GM18861 (cell line): ENCODE results near the gene SCLT1.
"Not testable (repeated sequence)": the region's sequence is repeated elsewhere in the genome, so short reads cannot be mapped to it uniquely, and the experiment has no call there.

Experiments
- ATAC-seq: cut with Tn5 transposase; IDR thresholded peaks from one replicate; pipeline ENCODE4 v1.9.1; 2021; ENCODE audit not compliant: unreplicated experiment

Gene SCLT1

DNA sequence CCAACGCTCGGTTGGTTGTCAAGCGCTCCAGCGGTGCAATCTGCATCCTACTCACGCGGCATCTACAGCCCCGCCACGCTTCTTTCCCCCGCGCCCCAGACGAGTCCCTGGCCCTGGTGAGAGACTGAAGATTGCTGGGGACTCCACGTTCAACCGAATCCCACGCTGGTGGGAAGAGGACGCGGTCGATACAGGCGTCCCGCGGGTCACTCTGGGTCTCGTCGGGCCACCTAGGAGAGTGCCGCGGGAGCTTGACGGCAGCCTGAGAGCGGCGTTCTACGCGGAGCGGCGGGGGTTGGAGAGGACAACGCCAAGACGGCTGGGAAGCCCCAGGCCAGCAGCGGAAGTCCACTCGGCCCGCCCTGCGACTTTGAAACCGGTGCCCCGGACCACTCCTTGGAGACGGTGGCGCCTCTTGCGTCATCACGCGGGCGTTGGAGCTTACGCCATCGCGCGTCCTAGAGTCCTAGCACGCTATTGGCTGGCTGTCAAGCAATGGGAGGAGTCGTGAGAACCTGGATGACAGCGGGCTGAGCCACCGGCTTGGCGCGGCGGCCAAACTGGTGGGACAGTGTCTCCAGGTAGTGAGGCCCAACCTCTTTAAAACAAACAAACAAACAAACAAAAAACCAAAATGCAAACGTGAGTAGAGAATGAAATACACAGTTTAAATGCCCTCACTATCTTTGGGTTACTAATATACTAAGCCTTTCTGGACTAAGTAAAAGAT is at the start of gene SCLT1:
Gene SCLT1, minus strand, starts transcription at position 349 of the 730 bp plus-strand sequence. CDS start 436 bp downstream, outside the sequence.
- peak; percentile 93 for ATAC-seq

DNA sequence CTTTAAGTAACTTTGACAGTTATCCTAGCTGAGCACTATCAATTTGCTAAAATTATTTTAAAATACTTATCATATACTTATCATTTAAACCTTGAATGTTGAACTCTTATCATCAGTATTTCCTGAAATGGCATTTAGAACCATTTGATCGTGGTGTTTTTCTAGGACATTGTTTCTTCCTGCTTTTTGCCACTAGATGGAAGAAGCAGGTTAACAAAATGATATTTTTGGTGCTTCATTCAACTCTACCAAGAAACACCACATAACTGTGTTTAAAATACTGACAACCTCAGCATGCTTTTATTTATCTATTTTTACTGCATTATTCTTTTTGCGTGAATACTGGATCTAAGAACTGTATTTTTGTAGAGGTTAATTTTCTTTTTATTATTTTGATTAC is 47.2 kb upstream of the SCLT1 start:
- no peak for ATAC-seq

DNA sequence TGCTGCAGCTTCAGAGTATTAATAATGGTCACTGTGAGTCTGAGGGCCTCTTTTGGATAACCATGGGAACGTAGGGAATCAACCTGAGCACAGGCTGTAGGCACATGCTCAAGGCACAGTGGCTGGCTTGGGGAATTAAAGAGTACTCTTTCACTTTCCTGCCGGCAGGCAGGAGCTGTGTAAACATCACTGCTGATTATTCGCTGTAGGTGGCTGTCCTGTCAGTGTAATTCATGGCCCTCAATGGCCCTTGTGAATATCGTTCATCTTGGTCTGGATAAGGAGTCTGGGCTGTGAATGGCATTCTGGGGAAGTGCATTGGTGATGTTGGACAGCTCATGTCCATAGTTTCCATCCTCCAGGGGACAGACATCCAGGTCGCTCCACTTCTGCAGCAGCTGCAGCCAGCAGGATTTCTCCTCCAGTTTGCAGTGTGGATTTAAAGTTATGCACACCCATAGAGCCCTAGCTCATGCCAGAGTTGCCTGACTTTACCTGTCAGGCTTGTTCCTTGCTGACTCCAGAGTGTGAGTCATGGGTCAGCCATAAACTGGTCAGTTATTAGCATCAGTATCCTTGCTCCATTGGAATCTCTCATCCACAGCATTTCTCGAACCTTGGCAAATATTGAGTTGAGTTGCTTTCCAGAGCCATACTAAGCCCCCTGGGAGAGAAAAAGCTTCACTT is 45.6 kb upstream of the SCLT1 start:
- ATAC-seq, result no peak

DNA sequence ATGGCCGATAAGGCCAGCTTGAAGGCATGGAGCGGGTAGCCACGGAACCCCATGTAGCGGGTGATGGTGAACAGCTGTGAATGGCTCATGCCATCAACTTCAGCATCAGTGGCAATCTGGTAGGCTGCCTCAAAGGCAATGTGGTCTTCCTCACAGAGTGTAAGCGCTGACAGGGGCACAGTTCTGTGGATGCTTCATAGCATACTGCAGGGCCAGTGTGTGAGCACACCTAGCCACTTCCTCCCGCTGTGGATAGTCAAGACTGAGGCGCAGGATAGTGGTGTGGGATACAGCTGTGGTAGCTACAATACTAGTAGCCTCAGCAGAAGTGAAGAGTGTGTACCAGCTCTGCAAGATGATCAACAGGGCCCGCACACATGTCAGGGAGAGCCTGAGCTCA is 43.1 kb upstream of the SCLT1 start:
- ATAC-seq, result no peak

DNA sequence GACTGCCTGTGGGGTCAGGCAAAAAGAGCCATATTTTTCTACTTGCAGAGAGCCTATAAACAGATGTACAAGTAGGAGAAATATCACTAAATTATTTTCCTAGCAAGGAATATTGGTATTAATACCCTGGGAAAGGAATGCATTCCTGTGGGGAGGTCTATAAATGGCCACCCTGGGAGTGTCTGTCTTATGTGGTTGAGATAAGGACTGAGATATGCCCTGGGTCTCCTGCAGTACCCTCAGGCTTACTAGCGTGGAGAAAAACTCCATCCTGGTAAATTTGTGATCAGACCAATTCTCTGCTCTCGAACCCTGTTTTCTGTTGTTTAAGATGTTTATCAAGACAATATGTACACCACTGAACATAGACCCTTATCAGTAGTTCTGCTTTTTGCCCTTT is 38.0 kb upstream of the SCLT1 start:
- ATAC-seq, result no peak

DNA sequence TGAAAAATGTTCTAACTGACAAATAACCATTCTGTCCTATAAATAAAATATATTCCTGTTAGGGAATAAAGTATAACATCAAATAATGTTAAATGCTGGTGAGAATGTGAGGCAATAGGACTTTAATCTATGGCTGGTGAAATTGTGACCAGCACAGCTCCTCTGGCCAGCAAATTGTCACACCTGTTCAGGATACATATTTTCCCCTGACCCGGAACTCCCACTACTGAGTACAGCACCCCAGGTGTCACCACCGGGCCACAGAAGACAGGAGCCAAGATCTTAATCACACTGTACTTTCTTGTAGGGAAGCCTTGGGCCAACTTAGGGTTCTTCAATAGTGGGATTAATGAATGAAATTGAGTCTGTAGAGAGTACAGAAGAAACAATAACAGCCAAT is 35.8 kb upstream of the SCLT1 start:
- ATAC-seq, result no peak

DNA sequence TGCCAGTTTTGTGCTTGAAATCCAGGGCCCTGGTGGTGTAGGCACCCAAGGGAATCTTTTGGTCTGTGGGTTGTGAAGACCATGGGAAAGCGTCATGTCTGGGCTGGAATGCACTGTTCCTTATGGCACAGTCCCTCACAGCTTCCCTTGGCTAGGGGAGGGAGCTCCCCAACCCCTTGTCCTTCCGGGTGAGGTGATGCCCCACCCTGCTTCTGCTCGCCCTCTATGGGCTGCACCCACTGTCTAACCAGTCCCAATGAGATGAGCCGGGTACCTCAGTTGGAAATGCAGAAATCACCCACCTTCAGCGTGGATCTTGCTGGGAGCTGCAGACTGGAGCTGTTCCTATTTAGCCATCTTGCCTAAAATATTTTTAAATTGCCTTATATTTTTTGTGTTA is 33.3 kb upstream of the SCLT1 start:
- not testable (repeated sequence) for ATAC-seq

DNA sequence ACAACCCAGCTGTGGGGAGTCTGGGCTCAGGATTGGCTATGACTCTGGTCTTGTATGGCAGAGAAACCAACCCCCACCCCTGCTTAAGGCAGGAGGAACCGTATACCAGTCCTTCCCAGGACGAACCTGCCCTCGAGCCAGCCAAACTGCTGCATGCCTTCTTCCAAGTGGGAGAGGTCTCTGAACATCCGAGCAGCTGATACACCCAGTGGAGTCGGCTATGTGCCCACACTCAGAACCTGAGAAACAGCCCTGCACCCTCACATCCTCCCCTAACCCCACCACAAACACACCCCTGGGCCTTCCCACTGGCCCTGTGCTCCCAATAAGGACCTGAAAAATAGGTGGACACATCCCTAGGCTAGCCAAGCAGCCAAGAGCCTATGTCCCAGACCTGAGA is 24.4 kb upstream of the SCLT1 start:
- ATAC-seq, result no peak

DNA sequence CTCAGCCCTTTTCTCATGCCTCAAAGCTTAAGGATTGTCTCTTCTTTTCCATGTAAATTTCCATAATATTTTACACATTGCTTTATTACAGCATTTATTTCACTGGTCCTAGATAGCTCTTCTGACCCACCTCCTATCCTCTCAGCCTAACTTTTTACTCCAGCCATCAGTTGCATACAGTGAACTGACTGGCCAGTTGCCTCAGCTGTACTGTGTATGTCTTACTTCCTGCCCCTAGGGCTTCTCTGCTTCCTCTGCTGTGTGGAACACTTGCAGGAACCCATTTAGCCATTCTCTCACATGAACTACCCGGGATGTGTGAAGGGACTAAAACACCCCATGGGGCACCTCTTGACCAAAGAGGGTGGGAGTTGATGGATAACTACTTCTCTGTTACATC is 20.6 kb upstream of the SCLT1 start:
- no peak for ATAC-seq

DNA sequence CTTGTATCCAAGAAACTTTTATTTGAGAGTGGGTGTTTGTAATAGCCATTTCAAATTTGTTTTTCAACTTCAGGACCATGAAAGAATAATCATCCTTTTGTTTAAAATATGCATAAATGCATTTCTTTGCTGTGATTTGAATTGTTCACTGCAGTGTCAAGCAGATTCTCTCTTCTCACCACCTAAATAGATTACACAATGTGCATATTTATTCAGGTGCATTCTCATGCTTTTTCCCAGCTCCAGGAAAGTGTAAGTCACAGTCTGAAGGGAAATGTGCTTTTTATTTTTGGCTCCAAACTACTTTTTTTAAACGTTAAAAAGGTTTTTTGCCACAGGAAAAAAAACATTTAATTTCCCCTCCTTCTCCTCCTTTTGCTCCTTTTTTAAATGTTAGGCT is 20.1 kb upstream of the SCLT1 start:
- no peak for ATAC-seq

DNA sequence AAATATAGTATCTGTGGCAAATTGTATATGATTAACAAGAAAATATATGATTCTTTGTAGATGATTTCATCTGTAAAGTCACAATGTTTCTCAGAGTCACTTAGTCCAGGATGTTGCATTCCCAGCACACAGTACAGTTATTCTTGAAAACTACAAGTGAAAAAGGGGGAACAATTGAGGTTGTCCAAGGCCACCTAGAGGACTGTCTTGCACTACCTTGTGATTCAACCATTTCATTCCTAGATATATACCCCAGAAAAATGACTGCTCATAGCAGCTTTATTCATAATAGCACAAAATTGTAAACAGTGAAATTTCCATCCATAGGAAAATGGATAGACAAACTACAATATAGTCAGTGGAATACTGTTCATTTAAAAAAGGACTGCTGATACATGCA is 18.6 kb upstream of the SCLT1 start:
- ATAC-seq, result no peak

DNA sequence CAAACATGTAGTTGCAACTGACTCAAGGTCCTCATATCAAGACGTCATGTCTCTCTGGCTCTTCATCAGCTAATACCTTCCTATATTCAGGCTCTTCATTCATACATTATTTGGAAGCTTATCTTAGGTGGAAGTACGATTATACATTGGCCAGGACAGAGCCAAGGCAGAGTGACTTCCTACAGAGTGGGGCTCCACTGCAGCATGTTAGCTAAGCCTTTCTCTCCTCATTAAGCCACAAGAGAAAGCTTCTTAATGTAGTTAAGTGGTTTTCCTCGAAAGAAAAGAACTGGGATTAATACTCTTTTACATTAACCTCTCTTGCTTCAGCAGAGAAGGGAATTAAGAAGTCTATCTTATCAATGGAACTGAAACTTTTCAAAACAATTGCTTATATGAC is 17.6 kb upstream of the SCLT1 start:
- no peak for ATAC-seq

DNA sequence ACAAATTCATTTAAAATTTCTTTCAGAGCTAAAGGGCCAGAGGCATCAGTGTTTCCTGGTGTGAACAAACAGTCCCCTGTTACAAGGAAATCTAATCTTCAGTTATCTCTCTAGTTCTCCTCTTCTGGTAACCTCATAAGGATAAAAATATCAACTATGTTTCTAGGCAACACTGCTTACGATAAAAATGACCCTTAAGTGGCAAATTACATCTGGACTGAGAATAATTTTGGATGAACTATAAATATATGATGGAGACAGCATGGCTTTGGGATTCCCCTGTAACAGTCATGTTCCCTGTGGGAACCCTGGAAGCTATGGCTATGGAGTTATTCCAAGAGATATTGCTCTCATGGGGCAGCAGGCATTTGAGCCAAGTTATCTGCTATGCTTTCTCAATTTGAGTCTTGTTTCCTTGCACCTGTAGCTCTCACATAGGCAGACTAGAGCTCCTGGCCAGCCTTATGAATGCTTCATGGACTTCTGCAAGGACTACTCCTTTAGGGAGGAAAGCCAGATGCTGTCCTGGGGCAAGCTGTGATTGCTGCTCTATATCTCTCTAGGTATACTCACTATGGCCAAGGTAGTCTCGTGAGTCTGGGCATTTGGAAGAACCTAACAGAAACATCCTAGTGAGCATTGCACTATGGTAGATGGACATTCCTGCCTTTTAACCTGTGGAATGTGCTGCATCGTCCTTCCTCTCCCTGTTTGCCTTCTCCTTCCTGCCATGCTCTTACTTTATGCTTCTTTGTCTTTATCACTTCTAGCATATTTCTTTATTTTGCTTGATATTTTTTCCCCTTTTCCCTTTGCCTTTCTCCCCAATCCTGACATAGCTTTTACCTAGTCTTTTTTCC is 16.9 kb upstream of the SCLT1 start:
- no peak for ATAC-seq

DNA sequence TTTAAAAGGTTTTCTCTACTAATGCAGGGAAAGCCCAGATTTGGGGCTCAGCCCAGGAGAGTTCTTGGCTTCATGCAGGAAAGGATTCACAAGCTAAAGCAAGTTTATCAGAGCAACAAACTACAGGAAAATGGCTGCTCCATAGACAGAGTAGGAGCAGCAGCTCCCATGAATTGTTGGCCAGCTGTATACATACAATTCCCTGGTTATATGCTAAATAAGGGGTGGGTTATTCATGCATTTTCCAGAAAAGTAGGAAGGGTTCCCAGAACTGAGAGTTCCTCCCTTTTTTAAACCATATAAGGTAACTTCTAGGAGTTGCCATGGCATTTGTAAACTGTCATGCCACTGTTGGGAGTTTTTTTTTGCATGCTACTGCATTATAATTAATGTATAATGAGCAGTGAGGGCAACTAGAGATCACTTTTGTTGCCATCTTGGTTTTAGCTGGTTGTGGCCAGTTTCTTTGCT is 5.2 kb upstream of the SCLT1 start:
- ATAC-seq, result no peak

DNA sequence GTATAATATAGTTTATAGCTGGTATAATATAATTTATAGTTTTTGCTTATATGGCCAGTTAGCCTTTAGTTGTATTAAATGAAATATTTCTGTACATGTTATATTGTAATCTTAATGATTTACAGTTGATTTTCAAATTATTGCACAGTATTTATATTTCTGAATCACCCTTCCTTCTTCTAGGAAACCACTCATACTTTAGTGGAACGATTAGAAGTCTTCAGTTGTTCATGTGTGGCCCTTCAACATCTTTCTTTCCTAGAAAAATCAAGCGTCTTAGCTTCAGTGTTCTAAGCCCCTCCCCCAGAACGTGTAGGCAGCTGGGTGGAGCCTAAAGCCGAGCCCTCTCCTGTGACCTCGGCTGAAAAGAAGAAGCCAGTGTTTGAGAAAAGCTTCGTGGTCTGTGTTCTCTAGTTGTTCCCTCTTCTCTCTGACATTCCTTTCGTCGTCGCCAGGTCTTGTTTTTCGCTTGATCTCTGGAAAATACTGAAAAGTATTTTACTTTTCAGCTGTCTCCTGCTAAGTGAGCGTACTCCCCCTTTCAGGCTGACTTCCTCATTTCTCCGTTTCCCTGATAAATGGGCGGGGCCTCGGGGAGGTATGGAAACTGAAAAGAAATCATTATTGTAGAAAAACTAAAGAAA is 2.6 kb upstream of the SCLT1 start, which contains the start of gene C4orf33:
Gene C4orf33, plus strand, starts transcription at position 342 of the 644 bp plus-strand sequence. CDS start 6,459 bp downstream, outside the sequence.
- peak; percentile 38 for ATAC-seq

DNA sequence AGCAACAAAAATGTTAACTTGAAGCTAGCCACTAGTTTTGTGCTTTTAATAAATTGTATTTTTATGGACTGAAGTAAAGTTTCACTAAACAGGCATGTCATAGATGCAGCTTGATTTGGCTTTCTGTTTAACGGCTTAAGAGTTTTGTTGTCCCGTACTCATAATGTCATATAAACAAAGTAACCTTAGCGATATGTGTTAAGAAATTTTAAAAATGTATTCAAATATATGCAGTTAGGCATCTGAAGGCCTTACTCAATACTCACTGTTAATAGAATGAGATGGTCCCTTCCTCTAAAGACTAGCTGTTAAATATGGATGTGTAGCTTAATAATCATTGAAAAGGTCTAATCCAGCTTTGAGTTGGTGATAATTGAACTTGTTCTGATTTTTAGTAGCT is 1.0 kb upstream of the SCLT1 start:
- no peak for ATAC-seq

DNA sequence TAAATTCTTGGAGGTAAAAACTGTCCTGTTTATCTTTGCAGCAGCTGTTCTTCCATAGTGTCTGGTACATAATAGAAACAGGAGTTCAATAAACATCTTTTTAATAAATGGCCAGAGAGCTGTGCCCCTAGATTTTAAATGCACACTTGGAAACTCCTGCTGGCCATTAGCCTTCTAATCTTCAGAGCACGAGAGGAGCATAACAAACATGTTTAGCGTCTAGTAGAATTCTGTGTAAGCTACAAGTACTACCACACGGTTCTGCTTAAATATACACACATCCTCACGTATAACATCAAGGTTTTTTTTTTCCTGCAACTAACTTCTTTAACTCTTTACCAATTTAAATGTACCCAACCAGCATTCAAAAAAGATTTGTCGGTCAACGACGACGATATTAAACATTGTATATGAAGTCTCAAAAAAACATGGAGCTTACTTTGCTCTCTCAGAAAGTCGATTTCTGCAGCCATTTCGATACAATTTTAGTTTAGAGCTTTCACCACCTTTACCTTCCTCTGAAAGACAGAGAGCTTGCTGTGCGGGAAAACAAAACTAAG is 628 bp downstream of the SCLT1 start:
- ATAC-seq, result no peak

DNA sequence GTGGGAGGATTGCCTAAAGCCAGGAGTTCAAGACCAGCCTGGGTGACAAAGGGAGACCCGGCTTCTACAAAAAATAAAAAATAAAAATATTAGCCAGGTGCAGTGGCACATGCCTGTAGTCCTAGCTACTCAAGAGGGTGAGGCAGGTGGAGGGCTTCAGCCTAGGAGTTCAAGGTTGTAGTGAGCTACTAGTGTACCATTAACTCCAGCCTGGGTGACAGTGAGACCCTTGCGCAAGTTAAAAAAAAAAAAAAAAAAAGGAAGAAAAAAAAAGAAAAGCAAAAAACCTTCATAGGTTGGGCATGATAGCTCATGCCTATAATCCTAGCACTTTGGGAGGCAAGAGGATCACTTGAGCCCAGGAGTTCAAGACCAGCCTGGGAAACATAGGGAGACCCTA is 5.8 kb downstream of the SCLT1 start:
- ATAC-seq, result no peak

DNA sequence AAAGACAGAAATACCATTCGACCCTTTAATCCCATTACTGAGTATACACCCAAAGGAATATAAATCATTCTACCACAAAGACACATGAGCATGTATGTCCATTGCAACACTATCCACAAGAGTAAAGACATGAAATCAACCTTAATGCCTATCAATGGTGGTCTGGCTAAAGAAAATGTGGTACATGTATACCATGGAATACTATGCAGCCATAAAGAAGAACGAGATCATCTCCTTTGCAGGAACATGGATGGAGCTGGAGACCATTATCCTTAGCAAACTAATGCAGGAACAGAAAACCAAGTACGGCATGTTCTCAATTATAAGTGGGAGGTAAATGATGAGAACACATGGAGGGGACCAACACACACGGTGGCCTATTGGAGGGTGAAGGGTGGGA is 7.9 kb downstream of the SCLT1 start:
- no peak for ATAC-seq

DNA sequence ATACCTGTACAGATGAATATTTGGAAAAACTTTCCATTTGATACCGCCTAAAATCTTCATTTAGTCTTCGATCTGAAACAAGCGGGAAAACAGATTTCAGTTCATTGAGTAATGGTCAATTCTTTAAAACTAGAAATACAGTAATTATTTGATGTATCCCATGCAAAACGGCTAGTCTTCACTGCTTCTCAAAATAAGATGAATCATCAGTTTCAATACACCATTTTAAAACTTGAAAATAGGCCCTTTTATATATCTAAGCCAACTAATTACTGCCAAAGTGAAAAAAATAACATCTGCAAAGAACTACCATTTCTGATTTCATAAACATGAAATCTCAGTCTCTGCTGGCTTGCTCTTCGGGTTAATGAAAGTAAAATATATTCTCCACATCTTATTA is 11.0 kb downstream of the SCLT1 start:
- no peak for ATAC-seq

DNA sequence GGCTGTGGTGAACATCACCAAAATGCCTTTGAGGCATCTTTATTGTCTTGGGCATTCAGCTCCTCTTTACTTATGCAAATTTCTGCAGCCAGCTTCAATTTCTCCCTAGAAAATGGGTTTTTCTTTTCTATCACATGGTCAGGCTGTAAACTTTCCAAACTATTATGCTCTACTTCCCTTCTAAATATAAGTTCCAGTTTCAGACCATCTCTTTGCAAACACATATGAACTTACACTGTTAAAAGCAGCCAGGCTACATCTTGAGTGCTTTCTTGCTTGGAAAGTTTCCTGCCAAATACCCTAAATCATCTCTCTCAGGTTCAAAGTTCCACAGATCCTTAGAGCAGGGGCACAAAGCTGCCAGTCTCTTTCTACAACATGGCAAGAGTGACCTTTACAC is 13.2 kb downstream of the SCLT1 start:
- ATAC-seq, result no peak
